GM13977 (cell line): ENCODE data around the gene TTC7B.

ENCODE experiments used
- DNase-seq: peaks from one replicate; pipeline ENCODE4 v3.0.0; 2012; ENCODE audit warnings: low spot score
- CTCF ChIP-seq: IDR thresholded peaks from 2 replicates; pipeline ENCODE4 v1.5.1; 2012; ENCODE audit warnings: mild to moderate bottlenecking, control low read depth; ENCODE audit not compliant: insufficient read depth; ENCODE audit errors: extremely low read depth, missing control alignments
- in situ Hi-C: fragments of 300-500 bp; cut with MboI; formaldehyde crosslinking; loops from one replicate; pipeline ENCODE4 v1.12.0; 2022; ENCODE audit warnings: low sequenced_read_pairs, low pct_unique_long_range_greater_than_20kb, mixed read lengths, inconsistent platforms; ENCODE audit not compliant: unreplicated experiment

TTC7B gene

GRCh38 chr14:90730206-90730766, 85.9 kb downstream of the TTC7B start:
- no peak for TF ChIP-seq CTCF
- no peak for DNase-seq
- in situ Hi-C loops: no loop called here

DNA sequence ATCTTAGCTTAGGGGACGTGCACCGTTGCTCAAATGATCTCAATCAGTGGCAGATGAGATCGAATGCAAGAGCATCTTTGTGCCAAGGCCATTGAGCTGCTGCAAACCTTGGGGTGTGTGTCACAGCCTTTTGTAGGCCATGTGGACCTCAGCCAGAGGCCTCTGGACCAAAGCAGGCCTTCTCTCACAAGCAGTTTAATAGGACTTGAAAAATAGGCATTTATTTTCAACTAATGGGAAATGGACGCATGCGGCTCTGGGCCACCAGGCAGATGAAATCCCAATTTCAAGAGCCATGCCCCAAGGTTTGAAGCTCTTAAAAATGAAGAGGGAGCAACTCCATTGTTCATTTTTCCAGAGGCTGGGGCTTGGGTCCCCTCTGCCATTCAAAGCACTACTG, 87.3 kb downstream of the TTC7B start:
- in situ Hi-C loops: no loop called here

GRCh38 chr14:90727082-90727481, 89.1 kb downstream of the TTC7B start:
- no peak for DNase-seq
- no peak for TF ChIP-seq CTCF
- in situ Hi-C loops: no loop called here

More for the DNA sequence above, 87.3 kb downstream of the TTC7B start:
- DNase-seq: no peak
- TF ChIP-seq CTCF: no peak

GRCh38 chr14:90726656-90727055, 89.6 kb downstream of the TTC7B start:
- in situ Hi-C loops: no loop called here
- DNase-seq: no peak
- no peak for TF ChIP-seq CTCF

DNA sequence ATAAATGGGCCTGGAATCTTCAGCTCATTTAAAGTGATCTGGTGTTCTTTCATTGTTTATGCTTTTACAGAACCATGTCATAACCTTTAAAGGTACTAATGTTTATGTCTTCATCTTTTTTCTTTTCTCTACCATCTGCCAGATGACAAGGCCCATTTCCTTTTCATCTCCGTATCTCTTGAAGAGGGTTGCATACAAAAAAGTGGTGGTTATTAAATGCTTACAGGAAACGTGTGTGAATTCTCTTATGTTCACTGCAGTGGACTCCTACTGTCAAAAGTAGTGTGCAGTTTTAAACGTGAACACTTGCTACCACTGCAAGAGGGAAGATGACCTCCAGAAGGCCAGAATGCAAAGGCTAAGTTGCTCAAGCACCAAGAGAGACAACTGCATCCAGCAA, 91.4 kb downstream of the TTC7B start:
- DNase-seq: no peak
- in situ Hi-C loops: no loop called here
- no peak for TF ChIP-seq CTCF

GRCh38 chr14:90722590-90722989, 93.6 kb downstream of the TTC7B start:
- TF ChIP-seq CTCF: no peak
- DNase-seq: no peak
- in situ Hi-C loops: no loop called here
